WTC11 (cell line): ENCODE results near the gene MANSC1. TPM values are rescaled to one million over a fixed set of nuclear protein-coding genes. Genes with fewer than 3 reads are reported as not detected.

Experiments
- ATAC-seq: fragments of 200-7000 bp; cut with Tn5 transposase; 2 replicates; pipeline ENCODE4 v1.10.0; 2021; ENCODE audit warnings: mild to moderate bottlenecking, moderate library complexity
- CTCF ChIA-PET: fragments of 300-600 bp; sonication (Branson Sonifier 250); formaldehyde crosslinking; loops from one replicate; lab custom pipeline; 2021; ENCODE audit warnings: antibody characterized with exemption; lab: Charles Lee
- POLR2A ChIA-PET: fragments of 350-600 bp; sonication (Branson Sonifier 250); formaldehyde crosslinking; loops from one replicate; lab custom pipeline; 2021; ENCODE audit warnings: antibody characterized with exemption; lab: Charles Lee
- DNase-seq: peaks from one replicate; pipeline ENCODE4 v3.0.0; 2021; ENCODE audit warnings: low spot score
- H3K27ac Mint-ChIP-seq: 2 replicates; pipeline ENCODE4 v1.8.0; 2021; ENCODE audit warnings: mixed read lengths
- H3K27me3 Mint-ChIP-seq: 2 replicates; pipeline ENCODE4 v1.8.0; 2021; ENCODE audit warnings: low read depth, mild to moderate bottlenecking, moderate library complexity, mixed read lengths
- H3K36me3 Mint-ChIP-seq: 2 replicates; pipeline ENCODE4 v1.8.0; 2021; ENCODE audit warnings: mixed read lengths
- H3K4me1 Mint-ChIP-seq: 2 replicates; pipeline ENCODE4 v1.8.0; 2022; ENCODE audit warnings: mixed read lengths
- H3K4me3 Mint-ChIP-seq: 2 replicates; pipeline ENCODE4 v1.8.0; 2021; ENCODE audit warnings: mild to moderate bottlenecking, moderate library complexity, mixed read lengths
- H3K9me3 Mint-ChIP-seq: 2 replicates; pipeline ENCODE4 v1.8.0; 2021; ENCODE audit warnings: mixed read lengths
- ATF3 ChIP-seq: sonication (generic); formaldehyde crosslinking; conservative IDR thresholded peaks from 2 replicates; pipeline ENCODE4 v1.8.1; 2022; ENCODE audit warnings: mild to moderate bottlenecking, missing genetic modification reagents
- ATF6 ChIP-seq: sonication (generic); formaldehyde crosslinking; IDR thresholded peaks from 2 replicates; pipeline ENCODE4 v1.8.1; 2023; ENCODE audit warnings: mild to moderate bottlenecking, missing genetic modification reagents
- CBFB ChIP-seq: sonication (generic); formaldehyde crosslinking; IDR thresholded peaks from 2 replicates; pipeline ENCODE4 v1.8.1; 2022; ENCODE audit warnings: mild to moderate bottlenecking, low read depth, missing genetic modification reagents
- CREM ChIP-seq: sonication (generic); formaldehyde crosslinking; IDR thresholded peaks from 2 replicates; pipeline ENCODE4 v1.8.1; 2022; ENCODE audit warnings: mild to moderate bottlenecking, missing genetic modification reagents, moderate library complexity
- ELF4 ChIP-seq: sonication (generic); formaldehyde crosslinking; IDR thresholded peaks from 2 replicates; pipeline ENCODE4 v1.8.1; 2022; ENCODE audit warnings: low read depth, mild to moderate bottlenecking, moderate library complexity, missing genetic modification reagents
- ETV6 ChIP-seq: sonication (generic); formaldehyde crosslinking; IDR thresholded peaks from 2 replicates; pipeline ENCODE4 v1.8.1; 2022; ENCODE audit warnings: mild to moderate bottlenecking, missing genetic modification reagents
- FOXP1 ChIP-seq: sonication (generic); formaldehyde crosslinking; IDR thresholded peaks from 2 replicates; pipeline ENCODE4 v1.8.0; 2022; ENCODE audit warnings: missing genetic modification reagents, mild to moderate bottlenecking, moderate library complexity, borderline replicate concordance
- GRHL2 ChIP-seq: fragments of 250-450 bp; sonication (Bioruptor Pico); IDR thresholded peaks from 2 replicates; pipeline ENCODE4 v1.8.0; 2022; ENCODE audit warnings: mild to moderate bottlenecking, moderate library complexity; ENCODE audit not compliant: insufficient replicate concordance, severe bottlenecking
- JAZF1 ChIP-seq: fragments of 250-450 bp; sonication (Bioruptor Pico); IDR thresholded peaks from 2 replicates; pipeline ENCODE4 v1.9.0; 2021; ENCODE audit warnings: moderate library complexity, mild to moderate bottlenecking, inconsistent platforms
- KAT7 ChIP-seq: sonication (generic); formaldehyde crosslinking; IDR thresholded peaks from 2 replicates; pipeline ENCODE4 v1.8.1; 2023; ENCODE audit warnings: missing genetic modification reagents, mild to moderate bottlenecking, borderline replicate concordance
- NFE2L1 ChIP-seq: sonication (generic); formaldehyde crosslinking; IDR thresholded peaks from 2 replicates; pipeline ENCODE4 v1.8.1; 2023; ENCODE audit warnings: missing genetic modification reagents
- NR2C2 ChIP-seq: sonication (generic); formaldehyde crosslinking; IDR thresholded peaks from 2 replicates; pipeline ENCODE4 v1.8.0; 2022; ENCODE audit warnings: mild to moderate bottlenecking, missing genetic modification reagents
- NR3C1 ChIP-seq: sonication (generic); formaldehyde crosslinking; conservative IDR thresholded peaks from 2 replicates; pipeline ENCODE4 v1.8.1; 2023; ENCODE audit warnings: low read depth, mild to moderate bottlenecking, missing genetic modification reagents
- RORB ChIP-seq: fragments of 250-450 bp; sonication (Bioruptor Pico); IDR thresholded peaks from 2 replicates; pipeline ENCODE4 v1.9.0; 2021; ENCODE audit warnings: mild to moderate bottlenecking
- ZNF232 ChIP-seq: sonication (generic); formaldehyde crosslinking; IDR thresholded peaks from 2 replicates; pipeline ENCODE4 v1.8.0; 2022; ENCODE audit warnings: mild to moderate bottlenecking, missing genetic modification reagents
- ZNF263 ChIP-seq: sonication (generic); formaldehyde crosslinking; IDR thresholded peaks from 2 replicates; pipeline ENCODE4 v1.8.1; 2022; ENCODE audit warnings: low read depth, mild to moderate bottlenecking, moderate library complexity, missing genetic modification reagents
- ZNF317 ChIP-seq: sonication (generic); formaldehyde crosslinking; IDR thresholded peaks from 2 replicates; pipeline ENCODE4 v1.8.1; 2023; ENCODE audit warnings: low read depth, mild to moderate bottlenecking, moderate library complexity, missing genetic modification reagents, borderline replicate concordance
- ZNF423 ChIP-seq: fragments of 250-450 bp; sonication (Bioruptor Pico); IDR thresholded peaks from 2 replicates; pipeline ENCODE4 v2.1.2; 2022; ENCODE audit warnings: mild to moderate bottlenecking, moderate library complexity
- ZNF512 ChIP-seq: sonication (generic); formaldehyde crosslinking; IDR thresholded peaks from 2 replicates; pipeline ENCODE4 v1.8.1; 2022; ENCODE audit warnings: missing genetic modification reagents, borderline replicate concordance
- total RNA-seq: library from RNA; stranded (reverse); gene quantifications from 3 replicates; pipeline ENCODE4 v1.2.3, GENCODE V29; 2021
- TF ChIP-seq, protein P1 (sequence below): sonication (generic); formaldehyde crosslinking; IDR thresholded peaks from 2 replicates; pipeline ENCODE4 v1.8.1; 2022; ENCODE audit warnings: low read depth, missing genetic modification reagents, borderline replicate concordance
- TF ChIP-seq, protein P2 (sequence below): fragments of 200-600 bp; IDR thresholded peaks from 2 replicates; pipeline ENCODE4 v1.8.0; 2022; ENCODE audit warnings: antibody characterized with exemption
- TF ChIP-seq, protein P3 (sequence below): sonication (generic); formaldehyde crosslinking; IDR thresholded peaks from 2 replicates; pipeline ENCODE4 v1.8.1; 2022; ENCODE audit warnings: mild to moderate bottlenecking, moderate library complexity, missing genetic modification reagents

Gene MANSC1
- total RNA-seq, 1 experiment from 2014 or later: 6.8 TPM

- H3K9me3 Mint-ChIP-seq: no peaks in the 10 kb centered on the region
- ATAC-seq (no peak), DNase-seq (no peak)
- H3K4me3 Mint-ChIP-seq: no peak overlapping the region
- H3K36me3 Mint-ChIP-seq: no peaks in the 10 kb centered on the region
- peaks cover 28% of the 10 kb centered on the region for H3K4me1 Mint-ChIP-seq
- H3K27me3 Mint-ChIP-seq: no peaks in the 10 kb centered on the region
- TF ChIP-seq, protein P1, sequence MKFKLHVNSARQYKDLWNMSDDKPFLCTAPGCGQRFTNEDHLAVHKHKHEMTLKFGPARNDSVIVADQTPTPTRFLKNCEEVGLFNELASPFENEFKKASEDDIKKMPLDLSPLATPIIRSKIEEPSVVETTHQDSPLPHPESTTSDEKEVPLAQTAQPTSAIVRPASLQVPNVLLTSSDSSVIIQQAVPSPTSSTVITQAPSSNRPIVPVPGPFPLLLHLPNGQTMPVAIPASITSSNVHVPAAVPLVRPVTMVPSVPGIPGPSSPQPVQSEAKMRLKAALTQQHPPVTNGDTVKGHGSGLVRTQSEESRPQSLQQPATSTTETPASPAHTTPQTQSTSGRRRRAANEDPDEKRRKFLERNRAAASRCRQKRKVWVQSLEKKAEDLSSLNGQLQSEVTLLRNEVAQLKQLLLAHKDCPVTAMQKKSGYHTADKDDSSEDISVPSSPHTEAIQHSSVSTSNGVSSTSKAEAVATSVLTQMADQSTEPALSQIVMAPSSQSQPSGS (CRISPR knock-in tag): no peak
- TF ChIP-seq, protein P2, sequence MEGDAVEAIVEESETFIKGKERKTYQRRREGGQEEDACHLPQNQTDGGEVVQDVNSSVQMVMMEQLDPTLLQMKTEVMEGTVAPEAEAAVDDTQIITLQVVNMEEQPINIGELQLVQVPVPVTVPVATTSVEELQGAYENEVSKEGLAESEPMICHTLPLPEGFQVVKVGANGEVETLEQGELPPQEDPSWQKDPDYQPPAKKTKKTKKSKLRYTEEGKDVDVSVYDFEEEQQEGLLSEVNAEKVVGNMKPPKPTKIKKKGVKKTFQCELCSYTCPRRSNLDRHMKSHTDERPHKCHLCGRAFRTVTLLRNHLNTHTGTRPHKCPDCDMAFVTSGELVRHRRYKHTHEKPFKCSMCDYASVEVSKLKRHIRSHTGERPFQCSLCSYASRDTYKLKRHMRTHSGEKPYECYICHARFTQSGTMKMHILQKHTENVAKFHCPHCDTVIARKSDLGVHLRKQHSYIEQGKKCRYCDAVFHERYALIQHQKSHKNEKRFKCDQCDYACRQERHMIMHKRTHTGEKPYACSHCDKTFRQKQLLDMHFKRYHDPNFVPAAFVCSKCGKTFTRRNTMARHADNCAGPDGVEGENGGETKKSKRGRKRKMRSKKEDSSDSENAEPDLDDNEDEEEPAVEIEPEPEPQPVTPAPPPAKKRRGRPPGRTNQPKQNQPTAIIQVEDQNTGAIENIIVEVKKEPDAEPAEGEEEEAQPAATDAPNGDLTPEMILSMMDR: no peak
- TF ChIP-seq ATF6 (CRISPR knock-in tag) (no peak), CREM (no peak), ETV6 (CRISPR knock-in tag) (no peak), JAZF1 (CRISPR knock-in tag) (no peak), KAT7 (no peak), NR2C2 (CRISPR knock-in tag) (no peak), ZNF423 (no peak), GRHL2 (CRISPR knock-in tag) (no peak), ZNF263 (CRISPR knock-in tag) (no peak), ZNF512 (CRISPR knock-in tag) (no peak), ZNF232 (CRISPR knock-in tag) (no peak), ELF4 (CRISPR knock-in tag) (no peak), ATF3 (CRISPR knock-in tag) (no peak), NFE2L1 (no peak)
- ChIA-PET POLR2A (interaction anchor here (1.4 kb wide), 1 partner anchor 20 kb away, joined by 3 read pairs; the partner anchor contains the start of gene LRP6), CTCF (no interaction called here)
- no peak overlapping the region for H3K27ac Mint-ChIP-seq
Measured at GRCh38 chr12:12286441-12286840, 63.6 kb downstream of the MANSC1 start.

GRCh38 chr12:12282761-12283425, 67.1 kb downstream of the MANSC1 start:
- CTCF ChIA-PET: no interaction called here
- ATAC-seq (no peak), DNase-seq (no peak)
- H3K27ac Mint-ChIP-seq: peak overlapping the region; percentile 41; the same call in 1 of the 2 replicates
- POLR2A ChIA-PET: no interaction called here
- H3K27me3 Mint-ChIP-seq: no peaks in the 10 kb centered on the region
- H3K9me3 Mint-ChIP-seq: no peaks in the 10 kb centered on the region
- no peak for TF ChIP-seq ZNF317 (CRISPR knock-in tag)
- TF ChIP-seq NR3C1 (CRISPR knock-in tag): no peak
- no peak for TF ChIP-seq GRHL2 (CRISPR knock-in tag)
- TF ChIP-seq FOXP1 (CRISPR knock-in tag): no peak
- no peak for TF ChIP-seq CBFB (CRISPR knock-in tag)
- TF ChIP-seq, protein P3, sequence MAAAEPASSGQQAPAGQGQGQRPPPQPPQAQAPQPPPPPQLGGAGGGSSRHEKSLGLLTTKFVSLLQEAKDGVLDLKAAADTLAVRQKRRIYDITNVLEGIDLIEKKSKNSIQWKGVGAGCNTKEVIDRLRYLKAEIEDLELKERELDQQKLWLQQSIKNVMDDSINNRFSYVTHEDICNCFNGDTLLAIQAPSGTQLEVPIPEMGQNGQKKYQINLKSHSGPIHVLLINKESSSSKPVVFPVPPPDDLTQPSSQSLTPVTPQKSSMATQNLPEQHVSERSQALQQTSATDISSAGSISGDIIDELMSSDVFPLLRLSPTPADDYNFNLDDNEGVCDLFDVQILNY (CRISPR knock-in tag): no peak
- TF ChIP-seq RORB: no peak
- H3K4me1 Mint-ChIP-seq: peaks cover 27% of the 10 kb centered on the region
- H3K36me3 Mint-ChIP-seq: no peaks in the 10 kb centered on the region
- H3K4me3 Mint-ChIP-seq: no peak overlapping the region
